T-cell (primary cell): ENCODE results near the gene RASAL1. TPM values are rescaled to one million over a fixed set of nuclear protein-coding genes. Genes with fewer than 3 reads are reported as not detected.

Experiments used
- ATAC-seq, 4 experiments: fragments of 200-7000 bp in 3 of 4; fragments of 150-1000 bp in 1 of 4; cut with Tn5 transposase; replicated peaks in 1 of 4; 1 replicate in 3 of 4; 2 replicates in 1 of 4; pipeline ENCODE4 v1.10.0; 2021; ENCODE audit warnings: moderate library complexity in 3 of 4, mild to moderate bottlenecking in 2 of 4, moderate number of reproducible peaks in 1 of 4
- CTCF ChIA-PET, 2 donors: fragments of 300-600 bp; sonication (Branson Sonifier 250); formaldehyde crosslinking; loops; one replicate each; lab custom pipeline; 2022; ENCODE audit warnings: antibody characterized with exemption in 2 of 2; lab: Charles Lee
- POLR2A ChIA-PET, 2 donors: fragments of 300-600 bp; sonication (Branson Sonifier 250); formaldehyde crosslinking; loops; one replicate each; lab custom pipeline; 2022; ENCODE audit warnings: antibody characterized with exemption in 2 of 2; lab: Charles Lee
- DNase-seq, 35 experiments: peaks; one replicate each; pipeline versions ENCODE4 v3.0.0 to v3.0.0-alpha.2; 2013 to 2023
- H3K27ac ChIP-seq: one replicate; pipeline ENCODE4 v1.5.1; 2013; ENCODE audit warnings: low read length
- H3K27me3 ChIP-seq, 2 experiments: replicated peaks in 1 of 2; 1 replicate in 1 of 2; 2 replicates in 1 of 2; pipeline versions ENCODE4 v1.6.1 to v1.7.0; 2013; ENCODE audit warnings: low read length in 1 of 2, mixed read lengths in 1 of 2; ENCODE audit not compliant: control insufficient read depth in 2 of 2, insufficient read depth in 2 of 2; ENCODE audit errors: extremely low read depth in 1 of 2
- H3K36me3 ChIP-seq, 2 donors: 1 replicate in 1 of 2; 2 replicates in 1 of 2; pipeline versions ENCODE4 v1.6.1 to v1.7.0; 2013; ENCODE audit warnings: low read length in 1 of 2; ENCODE audit not compliant: control insufficient read depth in 2 of 2, insufficient read depth in 1 of 2; ENCODE audit errors: extremely low read depth in 1 of 2
- H3K4me1 ChIP-seq, 2 experiments: 1 replicate in 1 of 2; 2 replicates in 1 of 2; pipeline versions ENCODE4 v1.6.1 to v1.7.0; 2013; ENCODE audit warnings: low read length in 2 of 2, mixed read lengths in 1 of 2; ENCODE audit not compliant: insufficient read depth in 2 of 2, control insufficient read depth in 1 of 2; ENCODE audit errors: extremely low read depth in 1 of 2
- H3K4me3 ChIP-seq, 2 donors: 1 replicate in 1 of 2; 2 replicates in 1 of 2; pipeline versions ENCODE4 v1.5.1 to v1.7.0; 2013; ENCODE audit warnings: mild to moderate bottlenecking in 2 of 2, low read length in 1 of 2, moderate library complexity in 1 of 2; ENCODE audit not compliant: control insufficient read depth in 1 of 2; ENCODE audit errors: extremely low read depth in 1 of 2
- H3K9me3 ChIP-seq: 2 replicates; pipeline ENCODE4 v1.7.0; 2013
- H3K27ac Mint-ChIP-seq, 2 donors: one replicate each; pipeline ENCODE4 v1.8.0; 2020 to 2021; ENCODE audit warnings: mild to moderate bottlenecking in 2 of 2, mixed read lengths in 2 of 2
- H3K27me3 Mint-ChIP-seq, 2 donors: one replicate each; pipeline ENCODE4 v1.8.0; 2021 to 2022; ENCODE audit warnings: mixed read lengths in 2 of 2
- H3K36me3 Mint-ChIP-seq: one replicate; pipeline ENCODE4 v1.8.0; 2021; ENCODE audit warnings: mixed read lengths
- H3K4me1 Mint-ChIP-seq, 3 donors: one replicate each; pipeline ENCODE4 v1.8.0; 2020 to 2022; ENCODE audit warnings: mixed read lengths in 3 of 3, mild to moderate bottlenecking in 1 of 3
- H3K4me3 Mint-ChIP-seq, 3 donors: one replicate each; pipeline ENCODE4 v1.8.0; 2020 to 2022; ENCODE audit warnings: mild to moderate bottlenecking in 3 of 3, mixed read lengths in 3 of 3, moderate library complexity in 3 of 3
- H3K9me3 Mint-ChIP-seq, 3 donors: one replicate each; pipeline ENCODE4 v1.8.0; 2020 to 2022; ENCODE audit warnings: mixed read lengths in 3 of 3
- WGBS: methylation state at CpG from one replicate; pipeline ENCODE4 v1.1.5; 2013; ENCODE audit warnings: missing lambda C conversion rate; ENCODE audit not compliant: insufficient coverage; 5-methylcytosine and 5-hydroxymethylcytosine counted together
- total RNA-seq, 35 experiments: library from RNA in 6 of 35; stranded (reverse) in 6 of 35; fragments of 120-200 nt in 1 of 35; gene quantifications; one replicate each; pipeline versions ENCODE4 v1.2.1 to v1.2.4 and lab custom pipeline; 2013 to 2026

RASAL1 gene
- total RNA-seq, 5 donors from 2014 or later (not counting 1 experiment from before 2014, with no cell fraction given) = 0.43 to 2.9 (median 0.85) TPM

DNA sequence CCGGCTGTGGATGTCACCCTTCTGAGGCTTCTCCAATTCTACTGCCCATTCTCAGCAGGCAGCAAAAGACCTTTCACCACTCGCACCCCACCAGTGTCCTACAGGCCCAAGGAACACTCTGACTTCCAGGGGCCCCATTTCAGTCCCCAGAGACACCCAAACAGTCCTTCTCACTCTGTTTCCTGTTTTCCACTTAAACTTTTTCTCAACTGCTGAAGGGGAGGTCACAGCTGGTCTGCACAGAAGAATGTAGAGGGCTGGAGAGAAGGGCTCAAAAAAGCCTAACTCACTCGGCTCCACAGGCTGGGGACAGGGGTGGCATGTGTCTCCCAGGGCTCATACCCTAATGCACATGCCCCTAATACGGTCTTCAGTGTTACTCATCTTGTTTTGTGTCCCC lies 83.2 kb downstream of the RASAL1 start:
- POLR2A ChIA-PET = no interaction called here
- Histone ChIP-seq H3K4me1 (peaks cover 6 to 37% of the 10 kb centered on the region in 2 experiments), H3K4me3 (no peak overlapping the region), H3K9me3 (no peaks in the 10 kb centered on the region), H3K27ac (no peak overlapping the region), H3K36me3 (no peaks in the 10 kb centered on the region), H3K27me3 (peaks cover 0 to 10% of the 10 kb centered on the region in 2 experiments)
- Mint-ChIP-seq H3K4me1 (peaks cover 33 to 66% (median 63%) of the 10 kb centered on the region in 3 donors), H3K27me3 (peaks cover 0 to 1% of the 10 kb centered on the region in 2 donors), H3K27ac (peak overlapping the region in 1 of 2 donors; percentile 39), H3K36me3 (no peaks in the 10 kb centered on the region), H3K9me3 (no peaks in the 10 kb centered on the region), H3K4me3 (no peak overlapping the region)
- CTCF ChIA-PET = interaction anchor here in 1 of 2 donors (1.7 kb wide), 1 partner anchor 46 kb away, joined by 5 read pairs; no protein-coding TSS in a partner anchor
- DNase-seq = no peak
- WGBS = 77% methylated on average over 3 of the region's 4 CpGs
- no peak for ATAC-seq

DNA sequence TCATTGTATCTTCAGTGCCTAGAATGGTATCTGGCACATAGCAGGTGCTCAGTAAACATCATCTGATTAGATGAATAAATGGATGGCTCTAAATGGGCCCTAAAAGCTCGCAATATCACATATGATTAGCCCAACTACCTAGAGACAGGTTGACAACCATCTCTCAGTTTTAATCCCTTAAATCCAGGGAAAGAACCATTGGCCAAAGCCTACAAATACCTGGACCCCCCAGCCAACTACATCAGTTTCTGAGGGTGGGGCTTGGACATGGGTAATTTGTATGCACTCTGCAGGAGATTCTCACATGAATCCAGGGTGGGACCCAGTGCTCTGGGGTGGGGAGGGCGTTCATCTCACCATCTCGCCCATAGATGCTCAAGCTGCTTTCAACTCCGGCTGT lies 83.8 kb downstream of the RASAL1 start:
- Mint-ChIP-seq H3K27ac (no peak overlapping the region), H3K27me3 (peaks cover 0 to 1% of the 10 kb centered on the region in 2 donors), H3K9me3 (no peaks in the 10 kb centered on the region), H3K4me1 (peaks cover 33 to 66% (median 63%) of the 10 kb centered on the region in 3 donors), H3K4me3 (no peak overlapping the region), H3K36me3 (no peaks in the 10 kb centered on the region)
- H3K4me1 ChIP-seq = peaks cover 6 to 34% of the 10 kb centered on the region in 2 experiments
- no peaks in the 10 kb centered on the region for H3K9me3 ChIP-seq
- no peak for DNase-seq
- WGBS = 100% methylated on average over 1 of the region's 4 CpGs
- H3K27me3 ChIP-seq = peaks cover 0 to 10% of the 10 kb centered on the region in 2 experiments
- ATAC-seq = no peak
- H3K4me3 ChIP-seq = no peak overlapping the region
- H3K27ac ChIP-seq = no peak overlapping the region
- ChIA-PET CTCF (interaction anchor here in 1 of 2 donors (1.0 to 1.7 kb wide), 2 partner anchors 47 to 123 kb away, joined by 3 to 5 read pairs; no protein-coding TSS in a partner anchor), POLR2A (interaction anchor here in 1 of 2 donors (0.5 kb wide), 1 partner anchor 14 kb away, joined by 4 read pairs; no protein-coding TSS in a partner anchor)
- H3K36me3 ChIP-seq = no peaks in the 10 kb centered on the region

DNA sequence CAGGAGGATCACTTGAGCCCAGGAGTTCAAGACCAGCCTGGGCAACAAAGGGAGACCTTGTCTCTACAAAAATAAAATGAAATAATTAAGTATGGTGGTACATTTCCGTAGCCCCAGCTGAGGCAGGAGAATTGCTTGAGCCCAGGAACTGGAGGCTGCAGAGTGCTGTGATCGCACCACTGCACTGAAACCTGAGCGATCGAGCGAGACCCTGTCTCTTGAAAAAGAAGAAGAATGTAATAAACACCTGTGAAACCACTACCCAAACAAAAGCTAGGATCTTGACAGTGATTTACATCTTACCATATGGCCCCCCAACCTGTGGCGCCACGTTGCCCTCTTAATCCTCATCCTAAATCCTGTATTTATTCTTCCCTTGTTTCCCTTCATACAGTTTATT lies 84.8 kb downstream of the RASAL1 start:
- ATAC-seq (no peak), DNase-seq (no peak)
- peaks cover 0 to 4% of the 10 kb centered on the region in 2 experiments for H3K27me3 ChIP-seq
- no peaks in the 10 kb centered on the region for H3K9me3 Mint-ChIP-seq
- peaks cover 6 to 27% of the 10 kb centered on the region in 2 experiments for H3K4me1 ChIP-seq
- peaks cover 0 to 1% of the 10 kb centered on the region in 2 donors for H3K27me3 Mint-ChIP-seq
- no peaks in the 10 kb centered on the region for H3K36me3 Mint-ChIP-seq
- no peaks in the 10 kb centered on the region for H3K36me3 ChIP-seq
- no peak overlapping the region for H3K27ac ChIP-seq
- H3K4me1 Mint-ChIP-seq = peaks cover 28 to 59% (median 57%) of the 10 kb centered on the region in 3 donors
- no peak overlapping the region for H3K27ac Mint-ChIP-seq
- WGBS = no CpG with 5 or more reads among the region's 7 CpGs
- H3K4me3 Mint-ChIP-seq = no peak overlapping the region
- H3K9me3 ChIP-seq = no peaks in the 10 kb centered on the region
- H3K4me3 ChIP-seq = no peak overlapping the region
- POLR2A ChIA-PET = no interaction called here
- CTCF ChIA-PET = interaction anchor here in 1 of 2 donors (1.0 to 1.7 kb wide), 3 partner anchors 48 to 124 kb away, joined by 3 to 5 read pairs (median 3); no protein-coding TSS in a partner anchor

DNA sequence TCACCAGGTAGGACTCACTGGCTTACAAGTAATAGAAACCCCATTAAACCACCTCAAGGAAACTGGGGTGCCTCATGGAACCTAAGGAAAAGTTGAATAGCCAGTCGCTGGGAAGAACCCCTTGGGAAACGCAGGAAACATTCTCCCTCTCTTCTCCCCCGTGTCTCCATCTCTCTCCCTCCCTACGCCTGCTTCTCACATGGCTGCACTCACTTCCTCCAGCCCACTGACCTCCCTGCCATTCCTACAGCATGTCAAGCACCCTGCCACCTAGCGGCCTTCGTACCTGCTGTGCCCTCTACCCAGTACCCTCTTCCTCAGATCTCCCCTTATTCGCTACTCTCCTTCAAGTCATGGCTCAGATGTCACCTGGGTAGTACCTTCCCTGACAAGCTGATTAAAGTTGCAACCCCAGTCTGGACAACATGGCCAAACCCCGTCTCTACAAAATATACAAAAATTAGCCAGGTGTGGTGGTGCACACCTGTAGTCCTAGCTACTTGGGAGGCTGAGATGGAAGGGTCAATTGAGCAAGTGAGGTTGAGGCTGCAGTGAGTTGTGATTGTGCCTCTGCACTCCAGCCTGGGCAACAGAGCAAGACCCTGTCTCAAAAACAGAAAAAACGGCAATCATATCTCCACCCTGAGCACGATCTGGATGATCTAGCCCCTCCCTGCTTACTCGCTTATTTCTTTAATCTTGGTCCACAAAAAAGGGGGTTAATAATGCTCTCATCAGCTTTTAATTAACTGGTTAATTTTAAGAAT lies 85.4 kb downstream of the RASAL1 start:
- no peak overlapping the region for H3K27ac Mint-ChIP-seq
- no peaks in the 10 kb centered on the region for H3K36me3 ChIP-seq
- no peaks in the 10 kb centered on the region for H3K27me3 ChIP-seq
- H3K27me3 Mint-ChIP-seq = peaks cover 0 to 1% of the 10 kb centered on the region in 2 donors
- DNase-seq (no peak), ATAC-seq (no peak)
- H3K9me3 Mint-ChIP-seq = no peaks in the 10 kb centered on the region
- no peak overlapping the region for H3K4me3 Mint-ChIP-seq
- ChIA-PET POLR2A (no interaction called here), CTCF (interaction anchor here in 1 of 2 donors (0.6 to 2.1 kb wide), 7 partner anchors 25 to 142 kb away, joined by 3 to 8 read pairs (median 3); no protein-coding TSS in a partner anchor)
- H3K9me3 ChIP-seq = no peaks in the 10 kb centered on the region
- peaks cover 26 to 55% (median 54%) of the 10 kb centered on the region in 3 donors for H3K4me1 Mint-ChIP-seq
- H3K4me1 ChIP-seq = peaks cover 6 to 21% of the 10 kb centered on the region in 2 experiments
- H3K4me3 ChIP-seq = no peak overlapping the region
- H3K36me3 Mint-ChIP-seq = no peaks in the 10 kb centered on the region
- H3K27ac ChIP-seq = no peak overlapping the region
- WGBS = 96% methylated on average over 8 of the region's 11 CpGs

Other genes starting within 250 kb of the RASAL1 start
- 10 to 100 TPM in 4 of 5 donors, 1 to 10 TPM in 1; 8.5 to 22.9 (median 11.4) TPM for gene OAS1, start 228.8 kb downstream of the RASAL1 start, total RNA-seq
- gene OAS3, start 197.3 kb downstream of the RASAL1 start, total RNA-seq = 10 to 100 TPM; 18.4 to 38.5 (median 24.5) TPM
- 10 to 100 TPM; 44.8 to 75.5 (median 56.9) TPM for gene OAS2, start 157.2 kb downstream of the RASAL1 start, total RNA-seq
- gene DTX1, start 79.0 kb downstream of the RASAL1 start, total RNA-seq = 10 to 100 TPM in 3 of 5 donors, 1 to 10 TPM in 2; 5.6 to 12.0 (median 10.4) TPM
- under 1 TPM in 2 of 5 donors, not detected in 3; 0.25 to 0.69 TPM for gene CFAP73, start 14.0 kb upstream of the RASAL1 start, total RNA-seq
- 10 to 100 TPM; 86.1 to 100.0 (median 88.0) TPM for gene DDX54, start 49.7 kb upstream of the RASAL1 start, total RNA-seq
- 10 to 100 TPM in 3 of 5 donors, 1 to 10 TPM in 2; 7.8 to 17.8 (median 13.8) TPM for gene RITA1, start 50.0 kb upstream of the RASAL1 start, total RNA-seq
- gene TPCN1, start 85.7 kb upstream of the RASAL1 start, total RNA-seq = 10 to 100 TPM; 58.8 to 81.6 (median 73.5) TPM
- 100 to 1,000 TPM in 3 of 5 donors, 10 to 100 TPM in 2; 76.7 to 120 (median 102) TPM for gene SLC8B1, start 199.3 kb upstream of the RASAL1 start, total RNA-seq
- gene PLBD2, start 222.8 kb upstream of the RASAL1 start, total RNA-seq = 10 to 100 TPM; 14.1 to 19.0 (median 15.1) TPM